Esophagus (tissue), 2 donors: ENCODE results near the gene CDH13. TPM values are rescaled to one million over a fixed set of nuclear protein-coding genes. Genes with fewer than 3 reads are reported as not detected.

Experiments used
- H3K27ac ChIP-seq, 2 donors: one replicate each; pipeline ENCODE4 v1.5.1; 2013; ENCODE audit warnings: low read depth in 2 of 2, mild to moderate bottlenecking in 2 of 2, inconsistent platforms in 1 of 2, low read length in 1 of 2, moderate library complexity in 1 of 2
- H3K27me3 ChIP-seq, 2 donors: one replicate each; pipeline ENCODE4 v1.6.1; 2013; ENCODE audit warnings: low read length in 2 of 2, control low read depth in 1 of 2, mild to moderate bottlenecking in 1 of 2; ENCODE audit not compliant: insufficient read depth in 2 of 2, control insufficient read depth in 1 of 2
- H3K36me3 ChIP-seq, 2 donors: one replicate each; pipeline ENCODE4 v1.6.1; 2013; ENCODE audit warnings: low read length in 1 of 2; ENCODE audit not compliant: control insufficient read depth in 2 of 2, insufficient read depth in 2 of 2
- H3K4me1 ChIP-seq, 2 donors: one replicate each; pipeline ENCODE4 v1.6.1; 2013; ENCODE audit warnings: low read length in 1 of 2; ENCODE audit not compliant: control insufficient read depth in 2 of 2, insufficient read depth in 2 of 2
- H3K4me3 ChIP-seq, 2 donors: one replicate each; pipeline ENCODE4 v1.5.1; 2013; ENCODE audit warnings: low read length in 2 of 2, mild to moderate bottlenecking in 2 of 2, low read depth in 1 of 2, moderate library complexity in 1 of 2
- H3K9me3 ChIP-seq, 2 donors: one replicate each; pipeline ENCODE4 v1.6.1; 2013; ENCODE audit warnings: mild to moderate bottlenecking in 2 of 2, low read depth in 1 of 2, low read length in 1 of 2, moderate library complexity in 1 of 2; ENCODE audit not compliant: control insufficient read depth in 2 of 2, insufficient read depth in 1 of 2
- WGBS, 2 donors: extraction: QIAGEN DNeasy Blood & Tissue Kit; methylation state at CpG; one replicate each; pipeline ENCODE4 v1.1.7; 2013; 5-methylcytosine and 5-hydroxymethylcytosine counted together
- polyA plus RNA-seq, 2 donors: library from polyadenylated mRNA; stranded (reverse); fragments of 200-250 nt; gene quantifications; one replicate each; pipeline ENCODE4 v1.2.3, GENCODE V29; 2013
- donor health status: healthy with polysubstance abuse.
- donor health status: Bipolar disorder and iron deficiency.

The CDH13 gene
- polyA plus RNA-seq, 2 donors, result 1.3 to 4.3 TPM

DNA sequence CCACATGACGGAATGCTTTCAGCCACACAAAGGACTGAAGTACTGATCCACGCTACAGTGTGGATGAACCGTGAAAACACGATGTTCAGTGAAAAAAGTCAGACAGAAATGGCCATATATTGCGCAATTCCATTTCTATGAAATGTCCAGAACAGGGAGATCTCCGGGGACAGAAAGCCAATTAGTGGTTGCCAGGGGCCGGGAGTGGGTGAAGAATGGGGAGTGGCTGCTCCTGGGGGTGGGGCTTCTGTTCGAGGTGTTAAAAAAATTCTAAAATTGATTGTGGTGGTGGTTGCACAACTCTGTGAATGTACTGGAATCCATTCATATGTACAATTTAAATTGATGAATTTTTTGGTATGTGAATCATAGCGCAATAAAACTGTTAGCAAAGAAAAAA lies 1026.2 kb downstream of the CDH13 start:
- Histone ChIP-seq H3K27ac (no peak overlapping the region), H3K4me3 (no peak overlapping the region), H3K36me3 (no peaks in the 10 kb centered on the region), H3K4me1 (no peaks in the 10 kb centered on the region), H3K27me3 (no peaks in the 10 kb centered on the region), H3K9me3 (no peaks in the 10 kb centered on the region)
- 80% methylated on average over 9 of the region's 9 CpGs for WGBS, 2 donors

DNA sequence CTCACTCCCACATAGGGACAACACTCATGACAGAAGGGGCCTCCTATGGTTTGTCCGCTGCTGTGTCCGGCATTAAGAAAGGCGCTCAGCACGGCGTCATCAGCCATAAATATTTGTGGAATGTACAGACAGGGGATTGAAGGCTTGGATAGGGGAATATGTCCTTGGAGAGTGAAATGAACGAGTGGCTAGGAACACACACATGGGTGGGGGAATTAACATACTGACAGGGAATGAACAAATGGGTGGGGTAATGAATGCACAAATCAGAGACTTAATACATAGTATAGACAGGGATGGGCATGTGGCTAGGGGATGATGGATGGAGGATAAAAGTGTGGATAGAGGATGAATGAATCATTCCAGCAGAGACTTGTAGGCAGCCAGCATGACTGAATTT lies 1027.0 kb downstream of the CDH13 start:
- H3K27me3 ChIP-seq, result no peaks in the 10 kb centered on the region
- H3K9me3 ChIP-seq, result no peaks in the 10 kb centered on the region
- no peaks in the 10 kb centered on the region for H3K4me1 ChIP-seq
- 88% methylated on average over 6 of the region's 6 CpGs for WGBS, 2 donors
- H3K36me3 ChIP-seq, result no peaks in the 10 kb centered on the region
- H3K4me3 ChIP-seq, result no peak overlapping the region
- H3K27ac ChIP-seq, result no peak overlapping the region

DNA sequence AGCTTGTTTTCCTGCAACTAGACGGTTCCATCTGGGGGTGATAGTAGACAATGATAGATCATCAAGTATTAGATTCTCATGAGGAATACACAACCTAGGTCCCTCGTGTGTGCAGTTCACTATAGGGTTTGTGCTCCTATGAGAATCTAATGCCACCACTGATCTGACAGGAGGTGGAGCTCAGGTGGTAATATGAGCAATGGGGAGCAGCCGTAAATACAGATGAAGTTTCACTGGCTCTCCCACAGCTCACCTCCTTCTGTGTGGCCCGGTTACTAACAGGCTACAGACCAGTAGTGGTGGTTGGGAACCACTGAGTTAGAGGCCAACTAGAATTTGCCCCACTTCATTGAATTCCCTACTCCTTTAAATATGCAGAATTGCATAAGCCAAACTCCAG lies 1033.5 kb downstream of the CDH13 start:
- Histone ChIP-seq H3K36me3 (no peaks in the 10 kb centered on the region), H3K4me3 (no peak overlapping the region), H3K27ac (no peak overlapping the region), H3K27me3 (no peaks in the 10 kb centered on the region), H3K4me1 (no peaks in the 10 kb centered on the region), H3K9me3 (no peaks in the 10 kb centered on the region)
- WGBS, 2 donors, result 73 to 86% methylated on average over 4 of the region's 4 CpGs

DNA sequence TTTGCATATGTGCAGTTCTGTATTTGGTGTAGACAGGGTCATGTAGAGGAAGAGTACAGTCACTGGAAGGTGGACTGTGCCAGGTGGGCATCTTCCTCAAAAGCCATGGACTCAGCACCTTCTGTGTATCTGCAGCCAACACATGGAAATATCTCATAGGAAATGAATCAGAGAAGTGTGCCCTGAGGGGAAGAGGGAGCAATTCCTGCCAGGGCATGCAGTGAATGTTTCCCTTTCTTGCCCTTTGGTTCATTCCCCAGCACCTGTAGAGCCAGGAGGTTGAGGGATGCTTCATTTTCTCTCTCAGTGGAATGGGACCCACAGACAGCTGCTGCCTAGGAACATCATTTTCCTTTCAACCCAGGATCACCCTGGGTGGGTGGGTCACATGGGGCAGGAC lies 1034.9 kb downstream of the CDH13 start:
- Histone ChIP-seq H3K4me3 (no peak overlapping the region), H3K27ac (no peak overlapping the region), H3K9me3 (no peaks in the 10 kb centered on the region), H3K4me1 (no peaks in the 10 kb centered on the region), H3K36me3 (no peaks in the 10 kb centered on the region), H3K27me3 (no peaks in the 10 kb centered on the region)

DNA sequence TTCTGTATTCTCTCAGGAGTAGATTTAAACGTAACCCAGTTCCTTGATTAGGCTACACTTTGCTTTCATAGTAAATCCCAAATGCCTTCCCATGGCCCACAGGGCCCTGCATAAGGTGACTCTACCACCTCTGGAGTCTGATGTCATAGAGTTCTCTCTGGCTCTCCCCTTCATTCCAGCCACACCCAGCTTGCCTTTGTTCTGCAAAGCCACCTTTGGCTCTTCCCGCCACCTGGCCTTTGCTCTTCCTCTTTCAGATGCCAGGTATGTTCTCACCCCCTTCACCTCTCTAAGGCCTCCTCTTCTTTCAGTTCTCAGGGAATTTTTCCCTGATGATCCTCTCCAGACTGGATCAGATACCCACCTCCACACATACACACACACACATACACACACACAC lies 1039.7 kb downstream of the CDH13 start:
- H3K36me3 ChIP-seq, result peaks cover 0 to 5% of the 10 kb centered on the region in 2 donors
- WGBS, 2 donors, result 61% methylated on average over 2 of the region's 2 CpGs
- no peaks in the 10 kb centered on the region for H3K4me1 ChIP-seq
- no peak overlapping the region for H3K27ac ChIP-seq
- no peaks in the 10 kb centered on the region for H3K27me3 ChIP-seq
- peaks cover 0 to 3% of the 10 kb centered on the region in 2 donors for H3K9me3 ChIP-seq
- no peak overlapping the region for H3K4me3 ChIP-seq

DNA sequence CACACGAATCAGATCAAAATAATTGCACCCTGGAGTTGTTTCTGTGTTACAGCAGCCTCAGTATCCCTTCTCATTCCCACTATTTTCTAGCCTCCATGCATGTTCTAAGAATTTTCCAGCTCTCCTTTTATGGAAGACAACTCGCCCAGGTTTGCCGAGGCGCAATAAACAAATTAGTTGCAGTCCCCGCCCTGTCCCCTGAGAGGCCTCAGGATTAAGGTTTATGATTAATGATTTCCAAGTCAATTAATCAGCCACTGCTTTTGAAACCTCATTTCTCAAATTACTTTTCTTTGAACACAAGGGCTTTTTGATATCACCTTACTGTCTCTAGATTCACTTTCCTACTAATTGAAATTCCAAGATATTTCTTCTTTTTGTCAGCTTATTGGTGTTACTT lies 1042.7 kb downstream of the CDH13 start:
- 58 to 60% methylated on average over 5 of the region's 5 CpGs for WGBS, 2 donors

DNA sequence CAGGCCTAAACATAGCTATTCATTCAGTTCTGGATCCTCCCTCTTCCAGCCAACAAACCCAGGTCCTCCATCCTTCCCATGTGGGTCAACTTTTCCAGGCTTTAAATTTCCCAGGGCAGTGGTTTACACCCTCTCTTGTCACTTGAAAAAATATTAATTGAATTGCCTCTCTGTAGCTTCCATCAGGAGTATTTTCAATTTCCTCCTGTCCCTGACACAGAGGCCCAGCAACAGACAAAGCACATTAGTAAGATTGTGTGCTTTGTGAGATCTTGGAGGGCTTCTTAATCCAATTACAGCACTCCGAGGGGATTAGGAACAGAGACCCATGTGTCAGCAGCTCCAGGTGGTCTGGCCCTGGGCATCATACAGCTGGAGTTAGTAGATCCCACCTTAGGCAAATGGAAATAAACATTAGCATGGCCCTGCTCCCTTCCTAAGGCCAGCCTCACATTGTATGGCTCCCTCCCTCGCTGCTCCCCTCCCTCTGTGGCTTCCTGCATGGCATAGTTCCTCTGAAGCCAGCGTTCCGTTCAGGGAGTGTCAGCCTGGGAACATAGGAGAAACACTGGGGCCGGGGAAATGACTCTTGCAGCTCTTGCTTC lies 1048.3 kb downstream of the CDH13 start:
- H3K9me3 ChIP-seq, result peaks cover 0 to 3% of the 10 kb centered on the region in 2 donors
- H3K4me3 ChIP-seq, result no peak overlapping the region
- no peaks in the 10 kb centered on the region for H3K4me1 ChIP-seq
- H3K27me3 ChIP-seq, result no peaks in the 10 kb centered on the region
- peaks cover 0 to 2% of the 10 kb centered on the region in 2 donors for H3K36me3 ChIP-seq
- H3K27ac ChIP-seq, result no peak overlapping the region
- WGBS, 2 donors, result 32 to 53% methylated on average over 5 of the region's 5 CpGs

More for the DNA sequence above, 1042.7 kb downstream of the CDH13 start:
- Histone ChIP-seq H3K36me3 (peaks cover 0 to 5% of the 10 kb centered on the region in 2 donors), H3K27ac (no peak overlapping the region), H3K4me3 (no peak overlapping the region), H3K9me3 (peaks cover 0 to 3% of the 10 kb centered on the region in 2 donors), H3K4me1 (no peaks in the 10 kb centered on the region), H3K27me3 (no peaks in the 10 kb centered on the region)

DNA sequence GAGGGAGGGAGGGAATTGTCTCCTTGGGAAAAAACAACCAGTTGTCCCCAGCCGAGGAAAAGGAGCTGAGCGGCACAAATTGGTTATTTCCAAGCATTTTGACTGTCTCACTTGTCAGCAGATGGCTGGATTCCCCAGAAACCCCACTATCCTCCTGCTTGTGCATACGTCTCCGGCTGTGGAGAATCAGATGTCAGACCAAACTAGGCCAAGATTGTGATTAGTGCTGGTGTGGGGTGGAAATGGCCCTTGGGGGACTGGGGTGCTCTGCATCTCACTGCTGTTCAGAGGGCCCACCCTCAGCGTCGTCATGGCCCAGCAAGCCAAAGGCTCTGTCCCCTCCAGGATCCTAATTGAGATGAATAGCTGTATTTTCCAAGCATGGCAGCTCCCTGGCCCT lies 1049.3 kb downstream of the CDH13 start:
- Histone ChIP-seq H3K36me3 (no peaks in the 10 kb centered on the region), H3K27me3 (no peaks in the 10 kb centered on the region), H3K4me1 (no peaks in the 10 kb centered on the region), H3K27ac (no peak overlapping the region), H3K9me3 (no peaks in the 10 kb centered on the region), H3K4me3 (no peak overlapping the region)
- WGBS, 2 donors, result 78 to 81% methylated on average over 6 of the region's 6 CpGs

DNA sequence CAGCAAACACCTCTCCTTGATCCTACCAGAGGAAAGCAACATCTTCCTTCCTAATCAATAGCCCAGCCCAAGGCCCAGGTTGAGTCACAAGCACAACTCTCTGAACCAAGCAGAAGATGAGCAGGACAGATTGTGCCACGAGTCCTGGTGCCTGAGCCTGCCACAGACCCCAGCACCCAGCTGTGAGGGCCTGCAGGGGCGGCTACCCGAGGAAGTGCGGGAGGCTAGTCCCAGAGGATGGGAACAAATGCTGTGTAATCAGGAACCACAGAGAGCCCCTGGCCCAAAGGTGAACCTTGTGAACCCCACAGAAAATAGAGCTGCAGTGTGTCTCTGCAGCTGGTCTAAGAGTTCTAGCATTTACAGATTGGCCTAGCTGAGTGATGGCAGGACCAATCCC lies 1054.2 kb downstream of the CDH13 start:
- WGBS, 2 donors, result 86 to 91% methylated on average over 4 of the region's 4 CpGs
- no peak overlapping the region for H3K4me3 ChIP-seq
- peaks cover 0 to 2% of the 10 kb centered on the region in 2 donors for H3K36me3 ChIP-seq

DNA sequence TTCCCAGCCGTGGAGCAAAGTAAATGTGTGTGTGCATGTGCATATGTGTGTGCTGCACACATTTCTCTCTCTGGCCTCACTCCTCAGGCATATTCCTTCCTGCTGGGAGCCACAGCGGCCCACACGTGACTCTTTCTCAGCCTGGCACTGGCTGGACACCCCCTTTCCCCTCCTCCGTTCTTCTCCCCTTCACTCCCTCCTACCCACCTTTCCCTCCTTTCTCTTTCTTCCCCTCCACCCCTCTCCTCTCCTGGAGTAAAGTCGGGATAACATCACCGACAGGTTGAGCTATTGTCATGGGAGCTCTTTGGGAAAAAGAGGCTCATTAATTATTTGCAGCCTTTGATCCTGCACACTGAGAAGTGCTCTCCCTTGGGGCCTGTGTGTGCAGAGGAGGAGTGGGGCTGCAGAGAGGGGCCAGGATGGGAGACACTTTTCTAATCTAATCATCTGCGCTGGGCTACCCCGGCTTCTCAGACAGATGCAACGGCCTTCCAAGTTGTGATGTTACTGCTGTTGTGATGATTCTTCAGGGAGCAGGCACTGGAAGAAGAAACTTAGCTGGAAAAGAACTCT lies 1054.7 kb downstream of the CDH13 start:
- 64 to 69% methylated on average over 9 of the region's 9 CpGs for WGBS, 2 donors
- H3K9me3 ChIP-seq, result no peaks in the 10 kb centered on the region

More for the DNA sequence above, 1054.2 kb downstream of the CDH13 start:
- Histone ChIP-seq H3K27me3 (no peaks in the 10 kb centered on the region), H3K9me3 (no peaks in the 10 kb centered on the region), H3K4me1 (no peaks in the 10 kb centered on the region), H3K27ac (no peak overlapping the region)

More for the DNA sequence above, 1054.7 kb downstream of the CDH13 start:
- H3K27ac ChIP-seq, result no peak overlapping the region
- H3K4me1 ChIP-seq, result no peaks in the 10 kb centered on the region
- peaks cover 0 to 2% of the 10 kb centered on the region in 2 donors for H3K36me3 ChIP-seq
- H3K4me3 ChIP-seq, result no peak overlapping the region
- H3K27me3 ChIP-seq, result no peaks in the 10 kb centered on the region
